Measurements from ENCODE around the gene SPACA4.

Gene SPACA4

GRCh38 chr19:48656840-48657474, 50.4 kb downstream of the SPACA4 start:
- TF ChIP-seq, protein P1, sequence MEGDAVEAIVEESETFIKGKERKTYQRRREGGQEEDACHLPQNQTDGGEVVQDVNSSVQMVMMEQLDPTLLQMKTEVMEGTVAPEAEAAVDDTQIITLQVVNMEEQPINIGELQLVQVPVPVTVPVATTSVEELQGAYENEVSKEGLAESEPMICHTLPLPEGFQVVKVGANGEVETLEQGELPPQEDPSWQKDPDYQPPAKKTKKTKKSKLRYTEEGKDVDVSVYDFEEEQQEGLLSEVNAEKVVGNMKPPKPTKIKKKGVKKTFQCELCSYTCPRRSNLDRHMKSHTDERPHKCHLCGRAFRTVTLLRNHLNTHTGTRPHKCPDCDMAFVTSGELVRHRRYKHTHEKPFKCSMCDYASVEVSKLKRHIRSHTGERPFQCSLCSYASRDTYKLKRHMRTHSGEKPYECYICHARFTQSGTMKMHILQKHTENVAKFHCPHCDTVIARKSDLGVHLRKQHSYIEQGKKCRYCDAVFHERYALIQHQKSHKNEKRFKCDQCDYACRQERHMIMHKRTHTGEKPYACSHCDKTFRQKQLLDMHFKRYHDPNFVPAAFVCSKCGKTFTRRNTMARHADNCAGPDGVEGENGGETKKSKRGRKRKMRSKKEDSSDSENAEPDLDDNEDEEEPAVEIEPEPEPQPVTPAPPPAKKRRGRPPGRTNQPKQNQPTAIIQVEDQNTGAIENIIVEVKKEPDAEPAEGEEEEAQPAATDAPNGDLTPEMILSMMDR (IDR thresholded peaks at IDR 0.05; ENCODE audit: low read depth, low read length, missing control alignments): no peak
- no peak for DNase-seq (ENCODE audit: low read depth)
- H3K4me3 ChIP-seq (ENCODE audit: low read depth, low read length): no peak overlapping the region
